ENCODE measurements around the gene SMAD3. TPM values are rescaled to one million over a fixed set of nuclear protein-coding genes. Genes with fewer than 3 reads are reported as not detected.
A peak's percentile ranks its signal among the peaks of the same experiment; 100 is the strongest.

SMAD3 gene
- total RNA-seq, 3 donors from 2014 or later, result 38.5 to 76.3 (median 44.9) TPM

DNA sequence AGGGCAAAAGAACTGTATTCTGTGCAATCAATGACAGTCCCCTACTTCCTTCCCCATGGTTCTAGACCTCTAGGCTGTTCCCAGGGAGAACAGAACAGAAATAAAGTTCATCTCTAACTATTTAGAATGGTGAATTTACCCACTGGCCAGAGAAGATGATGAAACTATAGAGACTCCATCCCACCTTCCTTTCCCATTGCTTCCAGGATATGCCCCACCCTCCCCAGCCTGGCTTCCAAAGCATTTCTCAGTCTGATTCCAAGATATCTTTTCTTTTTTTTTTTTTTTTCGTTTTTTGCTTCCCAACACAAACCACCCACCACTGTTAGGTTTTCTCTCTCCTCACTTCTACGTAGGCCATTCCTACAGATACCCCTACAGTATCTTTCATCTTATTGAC lies 25.1 kb upstream of the SMAD3 start:
- DNase-seq (no peak), ATAC-seq (no peak)
- no peaks in the 10 kb centered on the region for H3K9me3 ChIP-seq
- no peaks in the 10 kb centered on the region for H3K4me1 ChIP-seq (ENCODE audit: low read depth)
- TF ChIP-seq, protein P1, sequence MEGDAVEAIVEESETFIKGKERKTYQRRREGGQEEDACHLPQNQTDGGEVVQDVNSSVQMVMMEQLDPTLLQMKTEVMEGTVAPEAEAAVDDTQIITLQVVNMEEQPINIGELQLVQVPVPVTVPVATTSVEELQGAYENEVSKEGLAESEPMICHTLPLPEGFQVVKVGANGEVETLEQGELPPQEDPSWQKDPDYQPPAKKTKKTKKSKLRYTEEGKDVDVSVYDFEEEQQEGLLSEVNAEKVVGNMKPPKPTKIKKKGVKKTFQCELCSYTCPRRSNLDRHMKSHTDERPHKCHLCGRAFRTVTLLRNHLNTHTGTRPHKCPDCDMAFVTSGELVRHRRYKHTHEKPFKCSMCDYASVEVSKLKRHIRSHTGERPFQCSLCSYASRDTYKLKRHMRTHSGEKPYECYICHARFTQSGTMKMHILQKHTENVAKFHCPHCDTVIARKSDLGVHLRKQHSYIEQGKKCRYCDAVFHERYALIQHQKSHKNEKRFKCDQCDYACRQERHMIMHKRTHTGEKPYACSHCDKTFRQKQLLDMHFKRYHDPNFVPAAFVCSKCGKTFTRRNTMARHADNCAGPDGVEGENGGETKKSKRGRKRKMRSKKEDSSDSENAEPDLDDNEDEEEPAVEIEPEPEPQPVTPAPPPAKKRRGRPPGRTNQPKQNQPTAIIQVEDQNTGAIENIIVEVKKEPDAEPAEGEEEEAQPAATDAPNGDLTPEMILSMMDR (IDR thresholded peaks at IDR 0.05), result no peak
- no peak overlapping the region for H3K4me3 ChIP-seq
- intact Hi-C loops (cut with DNase I, micrococcal nuclease), result no loop called here
- H3K36me3 ChIP-seq (ENCODE audit: low read depth), result no peaks in the 10 kb centered on the region

DNA sequence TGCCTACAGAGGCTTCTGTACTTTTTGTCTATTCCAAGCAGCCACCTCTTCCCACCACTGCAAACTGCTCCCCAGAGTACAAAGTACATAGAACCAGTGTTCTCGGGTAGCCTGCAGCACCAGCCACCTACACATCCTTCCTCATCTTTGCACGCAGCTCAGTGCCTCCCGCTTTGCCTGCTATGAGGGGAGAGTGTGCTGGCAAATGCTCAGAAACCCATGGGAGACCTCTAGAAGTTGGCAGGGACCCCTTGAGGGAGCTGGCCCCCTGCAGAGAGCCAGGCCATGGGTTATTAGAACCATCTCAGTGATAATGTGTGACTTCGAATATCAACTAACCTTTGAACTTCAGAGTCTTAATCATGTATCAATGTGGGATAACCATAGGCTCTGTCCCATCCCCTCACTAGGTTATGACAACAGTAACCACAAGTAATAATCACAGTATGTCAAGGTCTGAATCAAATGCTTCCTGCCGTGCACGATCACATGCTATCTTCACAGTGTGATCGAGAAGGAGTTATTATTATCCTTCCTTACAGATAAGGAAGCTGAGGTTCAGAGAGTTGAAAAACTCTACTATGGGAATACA lies 22.8 kb upstream of the SMAD3 start:
- Histone ChIP-seq H3K9me3 (no peaks in the 10 kb centered on the region), H3K36me3 (ENCODE audit: low read depth) (no peaks in the 10 kb centered on the region), H3K4me1 (ENCODE audit: low read depth) (no peaks in the 10 kb centered on the region), H3K4me3 (no peak overlapping the region)
- intact Hi-C loops (cut with DNase I, micrococcal nuclease), result no loop called here
- DNase-seq, result no peak
- TF ChIP-seq, protein P1 (IDR thresholded peaks at IDR 0.05), result no peak
- peak; percentile 26 for ATAC-seq

DNA sequence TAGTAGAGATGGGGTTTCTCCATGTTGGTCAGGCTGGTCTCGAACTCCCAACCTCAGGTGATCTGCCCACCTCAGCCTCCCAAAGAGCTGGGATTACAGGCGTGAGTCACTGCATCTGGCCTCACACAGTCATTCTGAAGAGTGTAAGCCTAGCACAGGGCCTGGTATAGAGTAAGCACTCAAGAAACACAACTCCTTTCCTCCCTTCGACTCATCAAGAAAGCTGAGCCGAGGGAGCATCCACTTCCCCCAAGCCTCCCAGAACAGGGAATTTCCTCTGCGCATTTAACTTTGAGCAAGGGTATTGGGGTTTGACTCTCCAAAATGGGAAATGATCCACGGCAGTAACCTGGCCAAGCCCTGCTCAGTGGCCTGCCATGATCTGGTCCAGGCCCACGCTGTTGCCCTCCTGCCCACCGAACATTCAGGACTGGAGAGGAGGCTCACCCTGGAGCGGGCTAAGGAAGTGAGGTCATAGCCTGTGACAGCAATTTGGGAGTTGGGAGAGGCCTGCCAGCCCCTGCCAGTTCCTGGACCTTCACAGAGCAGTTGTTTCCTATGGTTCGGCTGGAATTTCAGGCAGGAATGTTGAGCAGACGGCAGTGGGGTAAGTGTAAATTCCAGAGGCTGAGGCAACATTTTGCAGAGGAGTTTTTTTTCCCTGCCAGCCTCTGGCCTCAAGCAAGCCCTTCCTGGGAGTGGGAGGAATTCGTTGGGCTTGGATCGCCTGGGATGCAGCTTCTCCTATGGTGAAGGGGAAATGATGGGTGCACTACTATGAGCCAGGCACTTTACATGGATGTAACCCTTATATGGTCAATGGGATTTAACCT lies 21.2 kb upstream of the SMAD3 start:
- intact Hi-C loops (cut with DNase I, micrococcal nuclease), result no loop called here
- ATAC-seq (no peak), DNase-seq (no peak)
- peaks cover 14% of the 10 kb centered on the region for H3K4me1 ChIP-seq (ENCODE audit: low read depth)
- TF ChIP-seq, protein P1 (IDR thresholded peaks at IDR 0.05), result no peak
- H3K36me3 ChIP-seq (ENCODE audit: low read depth), result no peaks in the 10 kb centered on the region
- no peak overlapping the region for H3K4me3 ChIP-seq
- no peaks in the 10 kb centered on the region for H3K9me3 ChIP-seq

DNA sequence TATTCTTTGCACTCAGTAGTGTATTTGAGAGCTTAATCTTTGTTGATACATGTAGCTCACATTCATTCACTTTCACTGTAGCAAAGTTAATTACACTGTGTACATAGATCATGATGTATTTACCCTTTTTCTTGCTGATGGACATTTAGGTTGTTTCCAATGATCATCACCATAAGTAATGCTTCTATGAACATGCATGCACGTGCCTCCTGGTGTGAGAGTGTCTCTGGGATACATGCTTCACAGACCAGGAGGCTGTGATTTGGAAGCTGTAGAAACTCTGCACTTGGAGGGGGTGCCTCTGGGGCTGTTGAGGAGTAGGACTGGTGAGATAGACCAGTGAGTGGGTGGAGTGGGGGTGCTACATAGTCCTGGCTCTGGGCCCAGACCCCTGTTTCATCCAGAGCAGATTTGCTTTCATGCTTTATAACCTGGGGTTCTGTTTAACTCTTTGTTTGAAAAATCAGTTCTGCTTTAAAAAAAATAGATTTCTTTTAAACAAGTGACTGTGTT lies 18.2 kb upstream of the SMAD3 start:
- Histone ChIP-seq H3K36me3 (ENCODE audit: low read depth) (no peaks in the 10 kb centered on the region), H3K4me3 (no peak overlapping the region), H3K9me3 (no peaks in the 10 kb centered on the region), H3K4me1 (ENCODE audit: low read depth) (peaks cover 32% of the 10 kb centered on the region)
- TF ChIP-seq, protein P1 (IDR thresholded peaks at IDR 0.05), result no peak
- DNase-seq, result no peak
- intact Hi-C loops (cut with DNase I, micrococcal nuclease), result no loop called here
- ATAC-seq, result no peak

DNA sequence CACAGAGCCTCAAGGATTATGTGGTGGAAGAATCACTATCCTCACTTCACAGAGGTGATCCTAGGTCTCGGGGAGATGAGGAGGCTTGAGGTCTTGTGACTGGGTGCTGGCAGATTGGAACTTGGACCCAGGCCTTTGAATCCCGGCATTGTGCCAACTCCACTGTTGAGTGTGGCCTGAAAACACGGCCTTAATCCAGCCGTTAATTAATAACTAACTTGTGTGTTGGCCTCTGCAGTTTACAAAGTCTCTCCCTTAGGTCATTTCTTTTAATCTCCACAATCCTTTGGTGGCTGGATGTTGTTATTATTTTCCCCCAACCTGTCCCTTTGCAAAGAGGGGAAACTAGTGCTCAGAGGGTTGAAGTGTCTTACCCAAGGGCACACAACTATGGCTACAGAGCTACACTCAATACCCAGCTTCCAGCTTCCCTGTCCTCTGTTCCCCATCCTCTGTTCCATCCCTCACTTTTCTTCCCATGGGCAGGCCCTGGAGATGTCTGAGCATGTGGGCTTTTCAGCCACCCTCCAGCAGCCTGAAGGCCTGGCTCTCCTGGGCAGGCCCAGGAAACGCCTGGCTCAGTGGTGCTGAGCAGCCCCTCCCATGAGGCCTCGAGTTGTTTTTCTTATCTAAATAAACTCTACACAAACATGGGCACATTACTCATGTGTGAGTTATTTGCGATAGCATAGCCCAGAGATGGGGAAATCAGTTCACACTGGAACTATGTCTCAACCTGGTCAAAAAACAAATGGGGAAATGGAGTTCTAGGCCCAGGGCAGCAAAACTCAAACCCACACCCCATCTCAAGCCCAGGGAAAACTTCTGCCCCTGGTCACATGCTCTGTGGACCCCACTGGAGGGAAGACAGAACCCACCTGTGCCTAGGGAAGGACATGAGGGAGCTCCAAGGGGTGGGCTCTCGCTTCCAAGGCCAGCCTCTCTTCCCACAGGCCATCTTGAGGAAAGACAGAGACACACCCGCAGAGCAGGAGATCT lies 16.8 kb upstream of the SMAD3 start:
- TF ChIP-seq, protein P1 (IDR thresholded peaks at IDR 0.05), result no peak
- DNase-seq (peak; percentile 79 to 87 (median 81)), ATAC-seq (peak; percentile 93)
- Histone ChIP-seq H3K4me3 (no peak overlapping the region), H3K4me1 (ENCODE audit: low read depth) (peaks cover 32% of the 10 kb centered on the region), H3K36me3 (ENCODE audit: low read depth) (no peaks in the 10 kb centered on the region), H3K9me3 (no peaks in the 10 kb centered on the region)
- intact Hi-C loops (cut with DNase I, micrococcal nuclease), result no loop called here

Measured in mucosa of descending colon (tissue), 3 donors.